MG63 (cell line): ENCODE results near the gene CYP2C8. TPM values are rescaled to one million over a fixed set of nuclear protein-coding genes. Genes with fewer than 3 reads are reported as not detected.
"Not testable (repeated sequence)": the region's sequence is repeated elsewhere in the genome, so short reads cannot be mapped to it uniquely, and the experiment has no call there.

Experiments
- DNase-seq: peaks from one replicate; pipeline ENCODE4 v3.0.0-alpha.2; 2020
- H3K27me3 ChIP-seq: fragments of 250-450 bp; sonication (Bioruptor Pico); 2 replicates; pipeline ENCODE4 v1.5.1; 2020; ENCODE audit warnings: mild to moderate bottlenecking, moderate library complexity
- H3K36me3 ChIP-seq: fragments of 250-450 bp; sonication (Bioruptor Pico); 2 replicates; pipeline ENCODE4 v1.5.1; 2020; ENCODE audit warnings: mild to moderate bottlenecking, moderate library complexity
- H3K4me3 ChIP-seq: fragments of 250-450 bp; sonication (Bioruptor Pico); 2 replicates; pipeline ENCODE4 v1.5.1; 2020; ENCODE audit warnings: mild to moderate bottlenecking, moderate library complexity
- H3K9me3 ChIP-seq: fragments of 250-450 bp; sonication (Bioruptor Pico); 2 replicates; pipeline ENCODE4 v1.5.1; 2020; ENCODE audit warnings: mild to moderate bottlenecking, moderate library complexity
- total RNA-seq: library from RNA; depleted of rRNA; stranded (reverse); fragments of >200 nt; shearing (Covaris generic); gene quantifications from 2 replicates; pipeline ENCODE4 v1.2.3, GENCODE V29; 2014; ENCODE audit warnings: low replicate concordance; rRNA removed

The CYP2C8 gene
- not detected in 2 replicates for total RNA-seq

DNA sequence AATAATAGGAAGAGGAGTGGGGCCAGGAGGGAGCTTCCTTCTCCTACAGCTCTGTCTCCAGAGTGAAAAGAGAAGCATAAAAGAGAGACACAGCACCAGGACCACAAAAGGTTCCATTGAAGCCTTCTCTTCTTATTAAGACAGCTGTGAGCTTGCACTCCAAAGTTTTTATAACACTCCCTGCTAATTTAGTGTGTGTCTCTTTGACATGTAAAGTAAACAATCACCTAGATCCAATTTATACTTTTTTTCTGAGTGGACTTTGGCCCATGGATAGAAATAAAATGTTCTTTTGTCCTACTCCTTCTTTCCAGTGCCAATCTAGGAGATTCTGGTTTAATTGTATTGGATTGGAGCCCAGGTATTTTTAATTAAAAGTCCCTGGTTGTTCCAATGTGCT is at the start of gene CYP2C8:
TSS of gene CYP2C8 (minus strand) at position 212 of the 400 bp plus-strand sequence. CDS start at position 117, 95 bp downstream.
- H3K27me3 ChIP-seq, result no peaks in the 10 kb centered on the region; the same call in 1 of the 2 replicates
- H3K4me3 ChIP-seq, result no peak within 1 kb of the TSS
- DNase-seq, result no peak
- H3K9me3 ChIP-seq, result no peaks in the 10 kb centered on the region
- H3K36me3 ChIP-seq, result no peaks in the 10 kb centered on the region

DNA sequence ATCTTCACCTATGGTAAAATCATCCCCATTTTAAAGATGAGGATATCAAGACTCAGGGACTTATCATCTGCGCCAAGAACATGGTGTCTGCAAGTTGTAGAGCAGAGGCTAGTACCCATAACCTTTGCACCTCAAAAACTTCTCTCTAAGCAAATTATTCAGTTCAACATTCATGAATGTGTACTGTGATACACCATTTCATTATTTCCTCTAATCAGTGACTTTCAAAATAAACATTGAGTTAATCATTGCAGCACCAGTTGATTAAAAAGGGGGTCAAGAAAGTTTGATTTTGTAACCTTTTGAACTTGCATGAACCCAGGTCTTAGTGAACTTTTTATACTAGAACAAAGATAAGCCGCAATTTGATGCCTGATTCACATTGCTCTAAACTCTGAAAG is 47.6 kb upstream of the CYP2C8 start:
- H3K36me3 ChIP-seq, result no peaks in the 10 kb centered on the region
- H3K27me3 ChIP-seq, result peaks cover 4% of the 10 kb centered on the region; the same call in 1 of the 2 replicates
- DNase-seq, result no peak
- no peaks in the 10 kb centered on the region for H3K9me3 ChIP-seq
- H3K4me3 ChIP-seq, result no peak overlapping the region

DNA sequence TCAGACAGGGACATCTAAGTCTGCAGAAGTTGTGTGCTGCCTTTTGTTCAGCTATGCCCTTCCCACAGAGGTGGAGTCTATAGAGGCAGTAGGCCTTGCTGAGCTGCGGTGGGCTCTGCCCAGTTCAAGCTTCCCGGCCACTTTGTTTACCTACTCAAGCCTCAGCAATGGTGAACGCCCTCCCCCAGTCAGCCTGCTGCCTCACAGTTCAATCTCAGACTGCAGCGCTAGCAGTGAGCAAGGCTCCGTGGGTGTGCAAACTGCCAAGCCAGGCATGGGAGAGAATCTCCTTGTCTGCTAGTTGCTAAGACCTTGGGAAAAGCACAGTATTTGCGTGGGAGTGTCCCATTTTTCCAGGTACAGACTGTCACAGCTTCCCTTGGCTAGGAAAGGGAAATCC is 41.5 kb upstream of the CYP2C8 start:
- H3K4me3 ChIP-seq, H3K9me3 ChIP-seq, H3K27me3 ChIP-seq, DNase-seq, H3K36me3 ChIP-seq: not testable (repeated sequence)

DNA sequence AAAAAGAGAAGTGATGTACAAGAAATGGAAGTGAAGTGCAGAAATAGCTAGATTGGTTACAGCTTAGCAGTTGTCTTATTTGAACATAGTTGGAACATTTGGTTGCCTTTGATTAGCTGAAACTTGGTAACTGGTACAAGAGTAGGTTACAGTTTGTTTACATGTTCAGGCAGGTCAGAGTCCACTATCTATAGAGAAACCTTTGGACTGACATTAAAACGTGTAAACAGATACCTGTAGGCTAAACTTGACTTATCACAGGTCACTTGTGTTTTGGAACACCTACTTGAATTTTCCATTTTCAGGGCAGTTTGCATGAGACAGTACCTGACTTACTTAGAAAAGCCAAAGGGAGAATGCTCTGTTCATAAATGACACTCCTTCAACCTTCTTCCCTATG is 28.5 kb upstream of the CYP2C8 start:
- Histone ChIP-seq H3K4me3 (no peak overlapping the region), H3K27me3 (no peaks in the 10 kb centered on the region; the same call in 1 of the 2 replicates), H3K9me3 (no peaks in the 10 kb centered on the region), H3K36me3 (no peaks in the 10 kb centered on the region)
- no peak for DNase-seq

DNA sequence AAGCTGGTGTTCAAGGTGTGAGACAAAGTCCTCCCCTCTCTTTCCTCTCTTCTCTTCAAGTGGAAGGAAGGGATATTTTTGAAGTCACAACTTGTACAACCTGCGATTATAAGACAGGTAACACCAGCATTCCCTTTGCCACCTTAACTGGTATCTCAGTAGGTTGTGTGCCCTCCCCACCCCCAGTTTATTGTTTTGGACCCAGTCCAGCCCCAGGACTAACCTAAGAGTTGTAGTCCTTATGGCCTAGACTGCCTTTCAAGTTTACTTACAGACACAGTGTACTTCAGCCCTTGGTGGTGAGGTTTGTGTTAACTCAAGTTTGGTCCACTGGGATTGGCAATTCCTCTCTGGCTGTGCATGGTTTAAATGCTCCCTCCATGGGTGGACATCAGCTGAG is 26.8 kb upstream of the CYP2C8 start:
- H3K36me3 ChIP-seq, result no peaks in the 10 kb centered on the region
- no peak for DNase-seq
- no peaks in the 10 kb centered on the region for H3K9me3 ChIP-seq
- no peaks in the 10 kb centered on the region; the same call in 1 of the 2 replicates for H3K27me3 ChIP-seq
- no peak overlapping the region for H3K4me3 ChIP-seq

DNA sequence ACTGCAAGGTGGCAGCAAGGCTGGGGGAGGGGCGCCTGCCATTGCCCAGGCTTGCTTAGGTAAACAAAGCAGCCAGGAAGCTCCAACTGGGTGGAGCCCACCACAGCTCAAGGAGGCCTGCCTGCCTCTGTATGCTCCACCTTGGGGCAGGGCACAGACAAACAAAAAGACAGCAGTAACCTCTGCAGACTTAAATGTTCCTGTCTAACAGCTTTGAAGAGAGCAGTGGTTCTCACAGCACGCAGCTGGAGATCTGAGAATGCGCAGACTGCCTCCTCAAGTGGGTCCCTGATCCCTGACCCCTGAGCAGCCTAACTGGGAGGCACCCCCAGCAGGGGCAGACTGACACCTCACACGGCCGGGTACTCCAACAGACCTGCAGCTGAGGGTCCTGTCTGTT is 10.3 kb upstream of the CYP2C8 start:
- H3K9me3 ChIP-seq, DNase-seq: not testable (repeated sequence)

DNA sequence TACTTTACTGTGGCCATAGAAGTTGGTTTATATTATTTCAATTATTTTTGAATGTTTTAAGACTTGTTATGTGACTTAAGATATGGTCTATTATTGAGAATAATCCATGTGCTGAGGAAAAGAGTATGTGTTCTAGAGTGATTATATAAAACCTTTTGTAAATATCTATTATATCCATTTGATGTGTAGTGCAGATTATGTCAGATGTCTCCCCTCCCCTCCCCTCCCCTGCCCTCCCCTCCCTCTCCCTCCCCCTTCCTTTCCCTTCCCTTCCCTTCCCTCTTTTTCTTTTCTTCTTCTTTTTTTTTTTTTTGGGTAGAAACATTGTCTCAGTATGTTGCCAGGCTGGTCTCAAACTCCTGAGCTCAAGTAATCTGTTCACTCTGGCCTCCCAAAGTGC is 8.3 kb upstream of the CYP2C8 start:
- peaks cover 2% of the 10 kb centered on the region for H3K27me3 ChIP-seq
- no peaks in the 10 kb centered on the region for H3K36me3 ChIP-seq
- no peak for DNase-seq
- H3K4me3 ChIP-seq, result no peak overlapping the region
- H3K9me3 ChIP-seq, result no peaks in the 10 kb centered on the region

More for the DNA sequence above, 10.3 kb upstream of the CYP2C8 start:
- H3K36me3 ChIP-seq, H3K4me3 ChIP-seq, H3K27me3 ChIP-seq: not testable (repeated sequence)

DNA sequence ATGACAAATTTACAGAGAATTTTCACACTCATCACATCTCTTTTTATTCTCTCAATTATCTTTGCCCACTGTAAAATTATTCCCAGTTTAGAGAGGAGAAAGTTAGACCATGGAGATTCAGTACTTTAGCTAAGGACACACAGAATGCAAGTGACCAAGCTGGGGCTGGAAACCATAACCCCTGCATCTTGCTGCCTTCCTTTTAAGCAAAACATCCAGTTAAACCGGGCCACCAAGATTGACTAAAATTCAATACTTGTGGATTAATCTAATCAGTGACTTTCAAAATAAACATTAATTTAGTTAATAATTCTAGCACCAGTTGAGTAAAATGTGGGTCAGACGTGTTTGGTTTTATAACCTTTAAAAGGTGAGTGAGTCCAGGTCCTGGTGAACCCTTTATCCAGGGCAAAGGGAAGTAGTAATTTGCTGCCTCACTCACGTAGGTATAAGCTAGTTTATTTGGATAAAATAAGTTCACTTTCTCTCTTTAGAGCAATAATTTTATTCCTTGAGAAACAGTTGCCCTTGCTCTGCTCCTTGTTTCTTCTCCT is 1.9 kb upstream of the CYP2C8 start:
- no peak for DNase-seq
- Histone ChIP-seq H3K9me3 (no peaks in the 10 kb centered on the region), H3K36me3 (no peaks in the 10 kb centered on the region), H3K27me3 (peaks cover 2% of the 10 kb centered on the region), H3K4me3 (no peak overlapping the region)

DNA sequence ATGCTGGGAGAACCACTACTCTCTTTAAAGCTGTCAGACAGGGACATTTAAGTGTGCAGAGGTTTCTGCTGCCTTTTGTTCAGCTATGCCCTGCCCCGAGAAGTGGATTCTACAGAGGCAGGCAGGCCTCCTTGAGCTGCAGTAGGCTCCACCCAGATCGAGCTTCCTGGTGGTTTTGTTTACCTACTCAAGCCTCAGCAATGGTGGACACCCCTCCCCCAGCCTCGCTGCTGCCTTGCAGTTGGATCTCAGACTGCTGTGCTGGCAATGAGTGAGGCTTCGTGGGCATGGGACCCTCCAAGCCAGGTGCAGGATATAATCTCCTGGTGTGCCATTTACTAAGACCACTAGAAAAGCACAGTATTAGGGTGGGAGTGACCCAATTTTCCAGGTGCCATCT is 5.2 kb downstream of the CYP2C8 start:
- not testable (repeated sequence) for H3K9me3 ChIP-seq, H3K27me3 ChIP-seq, H3K4me3 ChIP-seq, DNase-seq, H3K36me3 ChIP-seq

DNA sequence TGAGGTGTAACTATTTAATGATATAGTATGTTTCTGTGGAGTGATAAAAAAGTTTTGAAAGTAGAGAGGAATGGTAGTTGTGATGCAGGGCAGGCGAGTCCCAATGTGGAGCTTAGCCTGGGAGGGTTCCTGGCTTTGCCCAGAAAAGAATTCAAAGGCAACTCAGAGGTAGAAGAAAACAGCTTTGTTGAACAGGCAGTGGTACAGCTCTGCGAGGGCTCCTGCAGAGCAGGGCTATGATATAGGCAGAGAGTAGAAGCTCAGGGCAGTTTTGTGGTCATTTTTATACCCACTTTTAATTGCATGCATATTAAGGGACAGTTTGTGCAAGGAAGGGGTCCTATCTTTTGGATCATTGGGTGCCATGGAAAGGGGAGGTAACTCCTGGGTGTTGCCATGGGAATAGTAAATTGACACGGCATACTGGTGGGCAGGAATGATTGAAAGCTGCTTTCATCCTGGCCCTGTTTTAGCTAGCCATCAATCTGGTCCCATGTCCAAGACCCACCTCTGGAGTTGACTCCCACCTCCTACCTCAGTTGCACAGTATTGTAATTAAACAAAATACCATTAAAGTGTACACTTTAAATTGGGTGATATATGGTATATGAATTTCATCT is 12.4 kb downstream of the CYP2C8 start:
- no peaks in the 10 kb centered on the region for H3K9me3 ChIP-seq
- H3K4me3 ChIP-seq, result no peak overlapping the region
- H3K36me3 ChIP-seq, result no peaks in the 10 kb centered on the region
- DNase-seq, result no peak
- H3K27me3 ChIP-seq, result no peaks in the 10 kb centered on the region

DNA sequence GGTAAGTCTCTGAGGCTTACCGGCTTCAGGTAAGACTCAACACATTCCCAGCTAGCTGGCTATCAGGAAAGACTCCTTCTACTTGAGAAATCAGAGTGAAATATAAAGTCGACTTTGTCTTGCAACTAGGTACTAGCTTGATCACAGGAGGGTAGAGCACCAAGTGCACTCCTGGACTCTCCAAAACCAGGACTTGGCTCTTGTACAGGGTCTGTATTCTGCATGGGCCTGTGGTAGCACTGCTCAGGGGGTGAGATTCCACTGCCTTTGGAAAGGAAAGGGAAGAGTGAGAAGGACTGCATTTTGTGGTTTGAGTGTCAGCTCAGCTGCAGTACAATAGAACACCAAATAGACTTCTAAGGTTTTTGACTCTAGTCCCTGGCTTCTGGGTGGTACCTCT is 19.4 kb downstream of the CYP2C8 start:
- H3K9me3 ChIP-seq, result no peaks in the 10 kb centered on the region
- no peak for DNase-seq

DNA sequence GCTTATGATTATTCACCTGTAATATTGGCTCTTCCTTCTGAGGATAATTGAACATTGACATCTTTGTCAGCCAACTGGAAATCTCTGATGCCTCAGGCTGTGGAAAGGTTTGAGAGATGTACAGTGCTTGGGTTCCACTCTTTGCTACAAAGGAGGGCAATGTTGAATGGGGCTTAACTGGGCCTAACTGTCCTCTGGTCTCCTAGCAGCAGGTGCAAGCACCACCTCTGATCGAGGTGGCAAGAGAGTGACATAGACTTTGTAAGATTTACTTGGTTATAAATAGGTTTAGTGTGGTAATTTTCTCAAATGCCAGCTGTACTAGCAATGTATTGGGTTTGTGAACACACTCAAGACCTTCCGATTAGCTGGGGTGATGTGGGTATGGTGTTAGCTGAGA is 21.1 kb downstream of the CYP2C8 start:
- Histone ChIP-seq H3K27me3 (no peaks in the 10 kb centered on the region), H3K36me3 (no peaks in the 10 kb centered on the region), H3K9me3 (no peaks in the 10 kb centered on the region), H3K4me3 (no peak overlapping the region)
- no peak for DNase-seq

More for the DNA sequence above, 19.4 kb downstream of the CYP2C8 start:
- Histone ChIP-seq H3K36me3 (no peaks in the 10 kb centered on the region), H3K4me3 (no peak overlapping the region), H3K27me3 (no peaks in the 10 kb centered on the region)

DNA sequence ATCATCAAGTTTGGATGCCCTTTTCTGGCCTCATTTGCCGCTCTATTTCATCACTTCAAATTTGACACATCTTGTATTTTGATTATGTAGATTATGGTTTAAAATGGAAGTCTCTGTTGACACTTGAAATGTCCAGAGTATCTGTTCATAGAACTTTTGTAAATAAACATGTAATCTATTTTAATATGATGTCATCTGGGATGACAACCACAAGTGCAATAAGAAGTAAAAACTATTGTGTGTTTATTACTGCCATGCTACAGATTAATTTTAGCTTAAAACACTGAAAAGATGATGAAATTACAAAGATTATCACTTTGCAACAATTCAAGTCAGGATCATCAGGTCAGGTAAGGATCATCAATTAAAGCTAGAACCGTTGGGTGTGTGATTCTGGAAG is 30.0 kb downstream of the CYP2C8 start:
- Histone ChIP-seq H3K9me3 (no peaks in the 10 kb centered on the region), H3K4me3 (no peak overlapping the region), H3K27me3 (no peaks in the 10 kb centered on the region), H3K36me3 (no peaks in the 10 kb centered on the region)
- DNase-seq, result no peak

DNA sequence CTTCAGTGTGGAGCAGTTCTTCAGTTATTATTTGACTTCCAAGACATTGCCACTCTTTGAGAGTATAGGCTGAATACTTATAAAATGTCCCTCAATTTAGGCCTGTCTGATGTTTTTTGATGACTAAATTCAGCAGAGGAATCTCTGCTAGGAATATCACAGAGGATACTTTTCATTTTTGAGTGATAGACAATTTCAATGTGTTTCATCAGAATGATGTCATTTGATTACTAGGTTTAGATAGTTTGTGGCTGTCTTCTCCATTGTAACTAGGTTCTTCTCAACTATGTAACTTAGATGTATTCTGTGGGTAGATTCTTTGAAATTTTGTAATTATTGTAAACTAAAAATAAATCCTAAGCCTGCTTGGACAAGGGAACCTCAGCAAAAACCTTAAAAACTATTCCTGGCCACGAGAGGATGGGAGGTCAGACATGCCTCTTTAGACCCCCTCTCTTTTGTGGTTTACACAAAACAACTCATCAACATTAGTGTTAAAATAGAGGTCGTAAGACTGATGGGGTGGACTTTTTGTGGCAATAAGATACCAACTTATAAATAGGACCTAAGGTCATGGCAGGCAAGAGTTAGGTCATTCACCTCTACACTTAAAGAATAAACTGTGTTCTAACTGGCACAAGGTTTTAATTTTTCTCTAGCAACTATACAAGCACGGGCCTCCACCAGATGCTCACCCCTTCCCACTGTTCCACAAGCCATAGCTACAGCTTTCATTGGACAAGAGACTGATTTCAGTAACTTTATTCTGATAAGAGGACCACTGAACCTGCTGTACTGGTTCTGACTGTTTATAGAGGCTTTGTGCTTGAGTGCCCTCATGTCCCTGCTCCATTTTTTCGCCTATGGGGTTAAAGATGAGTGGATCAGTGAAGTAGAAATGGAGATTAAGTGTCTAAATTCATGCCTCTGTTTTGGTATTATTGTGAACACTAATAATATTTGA is 33.7 kb downstream of the CYP2C8 start:
- H3K27me3 ChIP-seq, result no peaks in the 10 kb centered on the region
- no peak overlapping the region for H3K4me3 ChIP-seq
- DNase-seq, result no peak
- no peaks in the 10 kb centered on the region for H3K36me3 ChIP-seq
- no peaks in the 10 kb centered on the region for H3K9me3 ChIP-seq

DNA sequence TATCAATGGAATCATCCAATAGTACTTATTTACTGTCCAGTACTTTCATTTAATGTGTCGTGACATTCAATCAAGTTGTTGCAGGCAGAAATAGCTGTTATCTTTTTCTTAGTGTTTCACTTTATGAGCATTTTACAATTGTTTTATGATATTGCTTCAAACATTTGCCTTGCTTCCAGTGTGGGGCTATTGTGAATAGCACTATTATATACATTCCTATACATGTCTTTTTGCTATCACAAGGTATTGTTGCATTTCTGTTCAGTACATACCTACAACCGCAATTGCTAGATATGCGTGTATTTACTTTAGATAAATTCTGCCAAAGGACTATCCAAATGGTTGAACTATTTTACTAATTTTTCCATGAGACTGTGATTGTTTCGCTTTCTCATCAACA is 34.9 kb downstream of the CYP2C8 start:
- Histone ChIP-seq H3K36me3 (no peaks in the 10 kb centered on the region), H3K9me3 (no peaks in the 10 kb centered on the region), H3K27me3 (no peaks in the 10 kb centered on the region), H3K4me3 (no peak overlapping the region)
- no peak for DNase-seq

DNA sequence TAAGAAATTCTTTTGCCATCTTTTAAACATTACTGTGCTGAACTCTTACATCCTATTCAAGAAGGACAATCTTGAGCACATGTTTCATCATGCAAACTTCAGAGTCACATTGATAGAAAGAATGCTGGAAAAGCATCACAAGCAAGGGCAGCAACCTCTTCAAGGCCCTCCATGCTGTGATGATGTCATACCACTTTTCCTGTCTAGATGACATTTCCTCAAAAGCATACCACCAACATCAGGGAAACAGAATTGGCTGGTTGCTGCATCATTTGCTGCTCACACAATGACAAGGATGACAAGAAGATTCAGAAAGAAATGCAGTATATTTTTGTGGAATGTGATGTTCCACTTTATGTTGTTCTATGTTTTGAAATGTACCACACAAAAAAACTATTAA is 37.6 kb downstream of the CYP2C8 start:
- H3K9me3 ChIP-seq, result no peaks in the 10 kb centered on the region
- H3K4me3 ChIP-seq, result no peak overlapping the region
- no peaks in the 10 kb centered on the region for H3K27me3 ChIP-seq
- no peak for DNase-seq
- H3K36me3 ChIP-seq, result no peaks in the 10 kb centered on the region

DNA sequence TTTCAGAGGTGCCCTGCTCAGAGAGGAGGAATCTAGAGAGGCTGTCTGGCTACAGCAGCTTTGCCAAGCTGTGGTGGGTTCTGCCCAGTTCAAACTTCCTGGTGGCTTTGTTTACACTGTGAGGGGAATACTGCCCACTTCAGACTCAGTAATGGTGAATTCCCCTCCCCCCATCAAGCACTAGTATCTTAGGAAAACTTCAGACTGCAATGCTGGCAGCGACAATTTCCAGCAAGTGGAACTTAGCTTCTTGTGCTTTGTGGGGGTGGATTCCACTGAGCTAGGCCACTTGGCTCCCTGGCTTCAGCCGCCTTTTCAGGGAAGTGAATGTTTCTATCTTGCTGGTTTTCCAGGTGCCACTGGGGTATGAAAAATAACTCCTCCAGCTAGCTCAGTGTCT is 42.8 kb downstream of the CYP2C8 start:
- DNase-seq, result no peak

More for the DNA sequence above, 42.8 kb downstream of the CYP2C8 start:
- no peak overlapping the region for H3K4me3 ChIP-seq
- H3K27me3 ChIP-seq, result no peaks in the 10 kb centered on the region
- H3K9me3 ChIP-seq, result no peaks in the 10 kb centered on the region
- H3K36me3 ChIP-seq, result no peaks in the 10 kb centered on the region
